HepG2 (cell line): ENCODE results near the gene HTR1D. TPM values are rescaled to one million over a fixed set of nuclear protein-coding genes. Genes with fewer than 3 reads are reported as not detected.

Experiments
- ARNT ChIP-seq: fragments of 450-650 bp; IDR thresholded peaks from 2 replicates; pipeline ENCODE4 v1.6.1; 2017
- CSRNP2 ChIP-seq: sonication (generic); formaldehyde crosslinking; conservative IDR thresholded peaks from 2 replicates; pipeline ENCODE4 v1.8.0; 2022; ENCODE audit warnings: low read depth, missing genetic modification reagents
- ELF4 ChIP-seq: sonication (generic); formaldehyde crosslinking; IDR thresholded peaks from 2 replicates; pipeline ENCODE4 v1.5.0; 2020; ENCODE audit warnings: missing genetic modification reagents, mild to moderate bottlenecking, moderate library complexity, borderline replicate concordance
- FOXA1 ChIP-seq, 2 experiments: fragments of 450-650 bp in 1 of 2; sonication (generic) in 1 of 2; formaldehyde crosslinking in 1 of 2; IDR thresholded peaks; 2 replicates each; pipeline versions ENCODE4 v1.4.0 to v1.6.1; 2016 to 2020; ENCODE audit warnings: missing genetic modification reagents in 1 of 2
- GPBP1L1 ChIP-seq: sonication (generic); formaldehyde crosslinking; IDR thresholded peaks from 2 replicates; pipeline ENCODE4 v1.5.0; 2020; ENCODE audit warnings: mild to moderate bottlenecking, missing genetic modification reagents
- KAT8 ChIP-seq: IDR thresholded peaks from 2 replicates; pipeline ENCODE4 v1.6.1; 2016; ENCODE audit warnings: missing genetic modification reagents, missing compliant biosample characterization
- PATZ1 ChIP-seq: sonication (generic); formaldehyde crosslinking; IDR thresholded peaks from 2 replicates; pipeline ENCODE4 v1.4.0; 2020; ENCODE audit warnings: missing genetic modification reagents
- U2AF2 ChIP-seq: fragments of 200-400 bp; formaldehyde crosslinking; IDR thresholded peaks from 2 replicates; pipeline ENCODE4 v1.6.1; 2017; ENCODE audit warnings: low read depth, mild to moderate bottlenecking, low read length
- ZNF205 ChIP-seq: IDR thresholded peaks from 2 replicates; pipeline ENCODE4 v1.6.1; 2018; ENCODE audit warnings: missing biosample characterization, missing genetic modification reagents
- ZNF230 ChIP-seq: sonication (generic); formaldehyde crosslinking; IDR thresholded peaks from 2 replicates; pipeline ENCODE4 v1.4.0; 2020; ENCODE audit warnings: mild to moderate bottlenecking, missing genetic modification reagents
- ZNF646 ChIP-seq: sonication (generic); formaldehyde crosslinking; IDR thresholded peaks from 2 replicates; pipeline ENCODE4 v1.9.0; 2021; ENCODE audit warnings: mild to moderate bottlenecking, missing genetic modification reagents
- ZNF800 ChIP-seq: sonication (generic); formaldehyde crosslinking; IDR thresholded peaks from 2 replicates; pipeline ENCODE4 v1.4.0; 2020; ENCODE audit warnings: missing genetic modification reagents
- polyA plus RNA-seq, 8 experiments: library from polyadenylated mRNA; depleted of rRNA in 3 of 8; stranded (reverse) in 7 of 8; unstranded in 1 of 8; fragments of >200 nt; fragmentation: Illumina TruSeq in 4 of 8; extraction: Trizol in 4 of 8; gene quantifications; 2 replicates each; pipeline versions ENCODE4 v1.2.1 to v1.2.3, GENCODE V29; 2011 to 2016; ENCODE audit warnings: low read depth in 4 of 8, missing spikeins in 1 of 8, mixed read lengths in 1 of 8; ENCODE audit not compliant: insufficient read depth in 1 of 8
- total RNA-seq, 5 experiments: library from RNA; depleted of rRNA; stranded (reverse); fragments of >200 nt; fragmentation: Illumina TruSeq; extraction: Trizol; gene quantifications; 2 replicates each; pipeline ENCODE4 v1.2.3, GENCODE V29; 2016; ENCODE audit warnings: low read depth in 1 of 5

Gene HTR1D
- total and polyA plus RNA-seq, 2 of the 13 experiments (the other 11 are each of a cell fraction or from before 2014, with no cell fraction given): 0.04 to 0.07 TPM

DNA sequence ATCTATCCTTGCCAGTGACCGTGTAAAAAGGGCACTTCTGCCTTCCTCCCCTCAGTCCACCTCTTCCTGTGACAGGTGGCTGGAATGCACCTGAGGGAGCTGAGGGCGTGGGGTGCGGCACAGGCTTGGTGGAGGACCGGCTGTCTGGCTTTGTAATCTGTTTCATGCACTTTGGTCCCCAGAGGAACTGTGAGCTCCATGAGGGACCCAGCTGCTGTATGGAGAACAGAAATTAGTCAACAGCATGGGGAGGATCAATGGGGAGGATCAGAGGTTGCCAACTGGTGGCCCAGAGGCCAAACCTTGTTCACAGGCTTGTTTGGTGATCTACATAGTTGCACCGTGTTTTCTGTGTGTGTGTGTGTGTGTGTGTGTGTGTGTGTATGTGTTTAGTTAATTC lies 29.7 kb downstream of the HTR1D start (continued):
- TF ChIP-seq PATZ1 (CRISPR knock-in tag) (peak; percentile 78), ZNF800 (no peak), U2AF2 (no peak), ZNF205 (CRISPR knock-in tag) (no peak), GPBP1L1 (CRISPR knock-in tag) (no peak), ELF4 (CRISPR knock-in tag) (no peak), ARNT (no peak), FOXA1 (IDR thresholded peaks at IDR 0.05) (peak; percentile 32; the same call in 1 of the 2 replicates), FOXA1 (CRISPR knock-in tag; IDR thresholded peaks at IDR 0.05) (no peak; the same call in 1 of the 2 replicates), KAT8 (CRISPR knock-in tag) (peak; percentile 41; the same call in 1 of the 2 replicates), CSRNP2 (no peak), ZNF646 (CRISPR knock-in tag) (peak; percentile 92), ZNF230 (CRISPR knock-in tag) (no peak)
